HepG2 (cell line): ENCODE results near the gene KIF22. TPM values are rescaled to one million over a fixed set of nuclear protein-coding genes. Genes with fewer than 3 reads are reported as not detected.
A peak's percentile ranks its signal among the peaks of the same experiment; 100 is the strongest.

ENCODE experiments used
- AKNA ChIP-seq: sonication (generic); formaldehyde crosslinking; IDR thresholded peaks from 2 replicates; pipeline ENCODE4 v1.4.0; 2020; ENCODE audit warnings: missing genetic modification reagents, borderline replicate concordance
- ATF1 ChIP-seq: IDR thresholded peaks from 2 replicates; pipeline ENCODE4 v1.6.1; 2016; ENCODE audit warnings: mild to moderate bottlenecking, control low read depth
- FOXA3 ChIP-seq: IDR thresholded peaks from 2 replicates; pipeline ENCODE4 v1.6.1; 2016; ENCODE audit warnings: missing genetic modification reagents, missing compliant biosample characterization
- KDM4B ChIP-seq: sonication (generic); formaldehyde crosslinking; IDR thresholded peaks from 2 replicates; pipeline ENCODE4 v1.4.0; 2020; ENCODE audit warnings: missing genetic modification reagents
- MAF1 ChIP-seq: sonication (generic); formaldehyde crosslinking; IDR thresholded peaks from 2 replicates; pipeline ENCODE4 v1.5.0; 2020; ENCODE audit warnings: missing genetic modification reagents, borderline replicate concordance
- MIER2 ChIP-seq: IDR thresholded peaks from 2 replicates; pipeline ENCODE4 v1.6.1; 2016; ENCODE audit warnings: missing biosample characterization, missing genetic modification reagents
- PHF21A ChIP-seq: sonication (generic); formaldehyde crosslinking; IDR thresholded peaks from 2 replicates; pipeline ENCODE4 v1.5.0; 2020; ENCODE audit warnings: mild to moderate bottlenecking, missing genetic modification reagents
- RAD51 ChIP-seq: fragments of 450-650 bp; IDR thresholded peaks from 2 replicates; pipeline ENCODE4 v1.6.1; 2016; ENCODE audit warnings: borderline replicate concordance
- SCMH1 ChIP-seq: sonication (generic); formaldehyde crosslinking; IDR thresholded peaks from 2 replicates; pipeline ENCODE4 v1.9.0; 2021; ENCODE audit warnings: missing genetic modification reagents, mild to moderate bottlenecking, borderline replicate concordance
- SNAI1 ChIP-seq: sonication (generic); formaldehyde crosslinking; IDR thresholded peaks from 2 replicates; pipeline ENCODE4 v1.5.0; 2020; ENCODE audit warnings: mild to moderate bottlenecking, missing genetic modification reagents, borderline replicate concordance
- ZBTB20 ChIP-seq: sonication (generic); formaldehyde crosslinking; IDR thresholded peaks from 2 replicates; pipeline ENCODE4 v1.8.1; 2023; ENCODE audit warnings: missing genetic modification reagents, low read depth, mild to moderate bottlenecking, borderline replicate concordance
- ZBTB37 ChIP-seq: sonication (generic); formaldehyde crosslinking; IDR thresholded peaks from 2 replicates; pipeline ENCODE4 v1.4.0; 2020; ENCODE audit warnings: mild to moderate bottlenecking, missing genetic modification reagents
- ZFP36 ChIP-seq: fragments of 150-350 bp; IDR thresholded peaks from 2 replicates; pipeline ENCODE4 v1.6.1; 2018; ENCODE audit warnings: borderline replicate concordance, low read length, low read depth; ENCODE audit not compliant: partially characterized antibody
- ZNF253 ChIP-seq: sonication (generic); formaldehyde crosslinking; IDR thresholded peaks from 2 replicates; pipeline ENCODE4 v1.8.0; 2022; ENCODE audit warnings: mild to moderate bottlenecking, missing genetic modification reagents, borderline replicate concordance
- ZNF282 ChIP-seq: fragments of 450-650 bp; IDR thresholded peaks from 2 replicates; pipeline ENCODE4 v1.6.1; 2018; ENCODE audit not compliant: partially characterized antibody
- ZNF382 ChIP-seq: sonication (generic); formaldehyde crosslinking; IDR thresholded peaks from 2 replicates; pipeline ENCODE4 v1.5.0; 2020; ENCODE audit warnings: missing genetic modification reagents, mild to moderate bottlenecking, borderline replicate concordance
- ZNF616 ChIP-seq: sonication (generic); formaldehyde crosslinking; IDR thresholded peaks from 2 replicates; pipeline ENCODE4 v1.5.0; 2020; ENCODE audit warnings: low read depth, mild to moderate bottlenecking, missing genetic modification reagents
- ZNF670 ChIP-seq: sonication (generic); formaldehyde crosslinking; IDR thresholded peaks from 2 replicates; pipeline ENCODE4 v1.8.0; 2022; ENCODE audit warnings: mild to moderate bottlenecking, missing genetic modification reagents, borderline replicate concordance
- polyA plus RNA-seq, 8 experiments: library from polyadenylated mRNA; depleted of rRNA in 3 of 8; stranded (reverse) in 7 of 8; unstranded in 1 of 8; fragments of >200 nt; fragmentation: Illumina TruSeq in 4 of 8; extraction: Trizol in 4 of 8; gene quantifications; 2 replicates each; pipeline versions ENCODE4 v1.2.1 to v1.2.3, GENCODE V29; 2011 to 2016; ENCODE audit warnings: low read depth in 4 of 8, missing spikeins in 1 of 8, mixed read lengths in 1 of 8; ENCODE audit not compliant: insufficient read depth in 1 of 8
- total RNA-seq, 5 experiments: library from RNA; depleted of rRNA; stranded (reverse); fragments of >200 nt; fragmentation: Illumina TruSeq; extraction: Trizol; gene quantifications; 2 replicates each; pipeline ENCODE4 v1.2.3, GENCODE V29; 2016; ENCODE audit warnings: low read depth in 1 of 5
- TF ChIP-seq, protein P1 (sequence below): sonication (generic); formaldehyde crosslinking; IDR thresholded peaks from 2 replicates; pipeline ENCODE4 v1.4.0; 2020; ENCODE audit warnings: missing genetic modification reagents

The KIF22 gene
- total and polyA plus RNA-seq, 2 of the 13 experiments (the other 11 are each of a cell fraction or from before 2014, with no cell fraction given): 95.8 to 118 TPM

- TF ChIP-seq AKNA (CRISPR knock-in tag) (no peak), ZFP36 (no peak), FOXA3 (peak; percentile 100), MIER2 (CRISPR knock-in tag) (peak; percentile 84), PHF21A (CRISPR knock-in tag) (peak; percentile 97), ZNF382 (CRISPR knock-in tag) (no peak), SCMH1 (CRISPR knock-in tag) (no peak), SNAI1 (CRISPR knock-in tag) (peak; percentile 92; the same call in 1 of the 2 replicates), KDM4B (CRISPR knock-in tag) (0 out of 2 replicates have a peak, but pooled peaks have one; percentile 74), ZNF670 (peak; percentile 94; the same call in 1 of the 2 replicates), MAF1 (no peak), ZNF253 (CRISPR knock-in tag) (no peak), ZNF616 (CRISPR knock-in tag) (0 out of 2 replicates have a peak, but pooled peaks have one; percentile 39), ATF1 (CRISPR knock-in tag) (peak; percentile 63), ZBTB20 (CRISPR knock-in tag) (peak; percentile 86; the same call in 1 of the 2 replicates), ZNF282 (no peak), RAD51 (no peak), ZBTB37 (CRISPR knock-in tag) (peak; percentile 99)
- TF ChIP-seq, protein P1, sequence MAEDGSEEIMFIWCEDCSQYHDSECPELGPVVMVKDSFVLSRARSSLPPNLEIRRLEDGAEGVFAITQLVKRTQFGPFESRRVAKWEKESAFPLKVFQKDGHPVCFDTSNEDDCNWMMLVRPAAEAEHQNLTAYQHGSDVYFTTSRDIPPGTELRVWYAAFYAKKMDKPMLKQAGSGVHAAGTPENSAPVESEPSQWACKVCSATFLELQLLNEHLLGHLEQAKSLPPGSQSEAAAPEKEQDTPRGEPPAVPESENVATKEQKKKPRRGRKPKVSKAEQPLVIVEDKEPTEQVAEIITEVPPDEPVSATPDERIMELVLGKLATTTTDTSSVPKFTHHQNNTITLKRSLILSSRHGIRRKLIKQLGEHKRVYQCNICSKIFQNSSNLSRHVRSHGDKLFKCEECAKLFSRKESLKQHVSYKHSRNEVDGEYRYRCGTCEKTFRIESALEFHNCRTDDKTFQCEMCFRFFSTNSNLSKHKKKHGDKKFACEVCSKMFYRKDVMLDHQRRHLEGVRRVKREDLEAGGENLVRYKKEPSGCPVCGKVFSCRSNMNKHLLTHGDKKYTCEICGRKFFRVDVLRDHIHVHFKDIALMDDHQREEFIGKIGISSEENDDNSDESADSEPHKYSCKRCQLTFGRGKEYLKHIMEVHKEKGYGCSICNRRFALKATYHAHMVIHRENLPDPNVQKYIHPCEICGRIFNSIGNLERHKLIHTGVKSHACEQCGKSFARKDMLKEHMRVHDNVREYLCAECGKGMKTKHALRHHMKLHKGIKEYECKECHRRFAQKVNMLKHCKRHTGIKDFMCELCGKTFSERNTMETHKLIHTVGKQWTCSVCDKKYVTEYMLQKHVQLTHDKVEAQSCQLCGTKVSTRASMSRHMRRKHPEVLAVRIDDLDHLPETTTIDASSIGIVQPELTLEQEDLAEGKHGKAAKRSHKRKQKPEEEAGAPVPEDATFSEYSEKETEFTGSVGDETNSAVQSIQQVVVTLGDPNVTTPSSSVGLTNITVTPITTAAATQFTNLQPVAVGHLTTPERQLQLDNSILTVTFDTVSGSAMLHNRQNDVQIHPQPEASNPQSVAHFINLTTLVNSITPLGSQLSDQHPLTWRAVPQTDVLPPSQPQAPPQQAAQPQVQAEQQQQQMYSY (CRISPR knock-in tag): peak; percentile 81; the same call in 1 of the 2 replicates
These were observed 25.2 kb upstream of the KIF22 start (continued) for GRCh38 chr16:29765167-29766032.
